Measurements from ENCODE around the gene GSTA4.

GSTA4 gene

GRCh38 chr6:52994031-52994838 lies 849 bp downstream of the GSTA4 start:
- H3K4me3 ChIP-seq (ENCODE audit: control insufficient read depth, low read depth, low read length) = peak overlapping the region; percentile 91
- no peak for TF ChIP-seq CTCF (conservative IDR thresholded peaks at IDR 0.05; ENCODE audit: control insufficient read depth, insufficient read depth, low read depth, low read length)
- DNase-seq (ENCODE audit: low read depth) = peak; percentile 56

GRCh38 chr6:52992980-52993920 lies 1.8 kb downstream of the GSTA4 start:
- DNase-seq (ENCODE audit: low read depth) = peak; percentile 83
- peak overlapping the region; percentile 91 for H3K4me3 ChIP-seq (ENCODE audit: control insufficient read depth, low read depth, low read length)
- TF ChIP-seq CTCF (conservative IDR thresholded peaks at IDR 0.05; ENCODE audit: control insufficient read depth, insufficient read depth, low read depth, low read length) = no peak

- DNase-seq (ENCODE audit: low read depth) = peak; percentile 62
- no peak overlapping the region for H3K4me3 ChIP-seq (ENCODE audit: control insufficient read depth, low read depth, low read length)
- no peak for TF ChIP-seq CTCF (conservative IDR thresholded peaks at IDR 0.05; ENCODE audit: control insufficient read depth, insufficient read depth, low read depth, low read length)
These were observed 4.7 kb downstream of the GSTA4 start for GRCh38 chr6:52990342-52990741.

GRCh38 chr6:52985228-52985627 lies 9.9 kb downstream of the GSTA4 start:
- TF ChIP-seq CTCF (conservative IDR thresholded peaks at IDR 0.05; ENCODE audit: control insufficient read depth, insufficient read depth, low read depth, low read length) = no peak
- no peak overlapping the region for H3K4me3 ChIP-seq (ENCODE audit: control insufficient read depth, low read depth, low read length)
- no peak for DNase-seq (ENCODE audit: low read depth)

GRCh38 chr6:52984247-52984646 lies 10.8 kb downstream of the GSTA4 start:
- no peak for TF ChIP-seq CTCF (conservative IDR thresholded peaks at IDR 0.05; ENCODE audit: control insufficient read depth, insufficient read depth, low read depth, low read length)
- no peak overlapping the region for H3K4me3 ChIP-seq (ENCODE audit: control insufficient read depth, low read depth, low read length)
- DNase-seq (ENCODE audit: low read depth) = no peak

GRCh38 chr6:52983159-52983848 lies 11.8 kb downstream of the GSTA4 start:
- TF ChIP-seq CTCF (conservative IDR thresholded peaks at IDR 0.05; ENCODE audit: control insufficient read depth, insufficient read depth, low read depth, low read length) = no peak
- no peak for DNase-seq (ENCODE audit: low read depth)
- no peak overlapping the region for H3K4me3 ChIP-seq (ENCODE audit: control insufficient read depth, low read depth, low read length)

All from fibroblast of mammary gland (primary cell).